Prostate gland (tissue), 2 donors: ENCODE results near the gene CBX2.

Experiments
- CTCF ChIP-seq, 4 experiments: fragments of 200-600 bp in 2 of 4; fragments of 450-650 bp in 2 of 4; sonication (generic) in 2 of 4; IDR thresholded peaks; 1 replicate in 3 of 4; 2 replicates in 1 of 4; pipeline ENCODE4 v1.5.1; 2016 to 2019; ENCODE audit warnings: antibody characterized with exemption in 4 of 4, mild to moderate bottlenecking in 2 of 4, moderate library complexity in 2 of 4
- POLR2AphosphoS5 ChIP-seq: sonication (generic); formaldehyde crosslinking; IDR thresholded peaks from one replicate; pipeline ENCODE4 v1.6.1; 2017; ENCODE audit warnings: antibody characterized with exemption

DNA sequence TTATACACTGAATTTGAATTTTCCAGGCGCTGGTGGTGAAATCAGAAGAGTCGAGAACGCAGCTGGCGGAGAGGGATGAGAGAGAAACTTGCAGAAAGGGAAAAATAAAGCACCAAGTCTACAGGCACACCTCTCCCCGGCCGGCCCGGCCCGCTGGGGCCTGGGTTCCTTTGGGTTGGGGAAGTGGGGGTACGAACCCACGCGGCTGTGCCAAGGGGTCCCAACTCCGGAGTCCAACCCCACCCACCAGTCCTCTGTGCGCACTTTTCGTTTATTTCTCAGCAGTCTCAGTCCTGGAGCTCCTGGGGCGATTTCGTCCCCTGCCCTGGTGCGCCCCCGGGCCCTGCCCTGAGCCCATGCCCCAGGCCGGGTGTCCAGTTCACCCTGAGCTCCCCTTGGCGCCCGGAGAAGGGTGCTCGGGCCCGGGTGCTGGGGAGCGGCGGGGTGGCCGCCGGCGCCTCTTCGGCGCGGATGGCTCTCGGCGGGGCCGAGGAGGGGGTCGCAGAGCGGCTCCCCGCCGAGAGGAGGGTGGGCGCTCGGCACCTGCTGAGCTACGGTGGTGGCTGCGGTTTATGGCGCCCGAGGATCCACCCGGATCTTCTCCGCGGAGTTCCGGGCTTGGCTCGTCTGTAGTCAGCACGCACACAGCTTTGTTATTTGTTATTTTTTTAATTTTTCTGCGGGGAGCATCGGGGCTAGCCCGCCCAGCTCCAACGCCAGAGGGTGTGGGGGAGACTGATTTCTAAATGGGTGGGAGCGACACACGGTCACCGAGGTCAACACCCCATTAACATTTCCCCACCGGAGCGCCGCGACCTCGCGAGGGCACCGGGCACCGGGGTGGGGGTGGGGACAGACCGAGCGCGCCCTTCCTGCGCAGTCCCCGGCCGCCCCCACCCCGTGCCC is 34.7 kb downstream of the CBX2 start:
- TF ChIP-seq CTCF (IDR thresholded peaks at IDR 0.05) (no peak), POLR2AphosphoS5 (no peak)
